DMS153 treated with DMSO at 0.1 percent for 48 hours (cell line): ENCODE data around the gene PAX5.

ENCODE experiments used
- DNase-seq: peaks from one replicate; lab custom pipeline; 2025; ENCODE audit not compliant: unreplicated experiment; lab: John Stamatoyannopoulos, UW

Gene PAX5

GRCh38 chr9:36988848-36989247, 45.2 kb downstream of the PAX5 start:
- no peak for DNase-seq

- DNase-seq, result no peak
These were observed 46.2 kb downstream of the PAX5 start for GRCh38 chr9:36987891-36988290.

GRCh38 chr9:36987409-36987808, 46.7 kb downstream of the PAX5 start:
- no peak for DNase-seq

- no peak for DNase-seq
These were observed 47.3 kb downstream of the PAX5 start for GRCh38 chr9:36986468-36987408.

- no peak for DNase-seq
These were observed 48.1 kb downstream of the PAX5 start for GRCh38 chr9:36985769-36986467.

- no peak for DNase-seq
These were observed 48.9 kb downstream of the PAX5 start for GRCh38 chr9:36985061-36985768.

- DNase-seq, result peak; percentile 56
These were observed 53.7 kb downstream of the PAX5 start for GRCh38 chr9:36980148-36980974.

- no peak for DNase-seq
These were observed 57.6 kb downstream of the PAX5 start for GRCh38 chr9:36976371-36977030.

GRCh38 chr9:36974731-36975130, 59.3 kb downstream of the PAX5 start:
- no peak for DNase-seq

- DNase-seq, result no peak
These were observed 62.1 kb downstream of the PAX5 start for GRCh38 chr9:36971935-36972488.

- DNase-seq, result peak; percentile 28
These were observed 63.8 kb downstream of the PAX5 start for GRCh38 chr9:36970007-36970888.

GRCh38 chr9:36969216-36969771, 64.8 kb downstream of the PAX5 start:
- no peak for DNase-seq

- DNase-seq, result no peak
These were observed 65.4 kb downstream of the PAX5 start for GRCh38 chr9:36968574-36969215.

GRCh38 chr9:36967997-36968396, 66.1 kb downstream of the PAX5 start:
- no peak for DNase-seq

- DNase-seq, result no peak
These were observed 67.5 kb downstream of the PAX5 start for GRCh38 chr9:36966371-36967097.

- DNase-seq, result no peak
These were observed 69.3 kb downstream of the PAX5 start for GRCh38 chr9:36964791-36965190.

GRCh38 chr9:36963346-36963745, 70.7 kb downstream of the PAX5 start:
- DNase-seq, result no peak
